DMS53 (cell line): ENCODE data around the gene ZDHHC8.

Source experiments
- DNase-seq: peaks from one replicate; lab custom pipeline; 2025; lab: John Stamatoyannopoulos, UW

ZDHHC8 gene

DNA sequence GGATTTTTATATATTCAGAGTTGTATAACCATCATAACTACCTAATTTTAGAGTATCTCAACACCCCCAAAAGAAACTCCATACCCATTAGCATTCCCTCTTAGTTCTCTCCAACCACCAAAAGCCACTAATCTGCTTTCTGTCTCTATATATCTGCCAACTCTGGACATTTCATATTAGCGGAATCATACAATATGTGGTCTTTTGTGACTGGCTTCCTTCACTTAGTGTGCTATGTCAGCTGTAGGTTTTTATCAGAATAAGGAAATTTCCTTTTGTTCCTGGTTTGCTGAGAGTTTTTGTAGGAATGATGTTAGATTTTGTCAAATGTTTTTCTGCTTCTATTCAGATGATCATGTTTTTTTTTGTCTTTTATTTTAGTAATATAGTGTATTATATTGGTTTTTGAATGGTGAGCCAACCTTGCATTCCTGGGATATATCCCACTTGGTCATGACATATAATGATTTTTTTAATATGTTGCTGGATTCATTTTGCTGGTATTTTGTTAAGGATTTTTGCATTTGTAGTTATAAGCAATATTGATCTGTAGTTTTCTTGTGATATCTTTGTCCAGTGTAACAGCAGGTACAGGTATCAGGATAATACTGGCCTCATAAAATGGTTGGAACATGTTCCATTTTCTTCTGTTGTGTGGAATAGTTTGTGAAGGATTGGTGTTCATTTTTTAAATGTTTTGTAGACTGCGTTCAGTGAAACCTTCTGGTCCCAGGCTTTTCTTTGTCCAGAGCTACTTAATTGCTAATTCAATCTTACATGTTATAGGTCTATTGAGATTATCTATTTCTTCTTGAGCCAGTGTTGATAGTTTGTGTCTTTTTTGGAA is 34.8 kb upstream of the ZDHHC8 start:
- DNase-seq: no peak

DNA sequence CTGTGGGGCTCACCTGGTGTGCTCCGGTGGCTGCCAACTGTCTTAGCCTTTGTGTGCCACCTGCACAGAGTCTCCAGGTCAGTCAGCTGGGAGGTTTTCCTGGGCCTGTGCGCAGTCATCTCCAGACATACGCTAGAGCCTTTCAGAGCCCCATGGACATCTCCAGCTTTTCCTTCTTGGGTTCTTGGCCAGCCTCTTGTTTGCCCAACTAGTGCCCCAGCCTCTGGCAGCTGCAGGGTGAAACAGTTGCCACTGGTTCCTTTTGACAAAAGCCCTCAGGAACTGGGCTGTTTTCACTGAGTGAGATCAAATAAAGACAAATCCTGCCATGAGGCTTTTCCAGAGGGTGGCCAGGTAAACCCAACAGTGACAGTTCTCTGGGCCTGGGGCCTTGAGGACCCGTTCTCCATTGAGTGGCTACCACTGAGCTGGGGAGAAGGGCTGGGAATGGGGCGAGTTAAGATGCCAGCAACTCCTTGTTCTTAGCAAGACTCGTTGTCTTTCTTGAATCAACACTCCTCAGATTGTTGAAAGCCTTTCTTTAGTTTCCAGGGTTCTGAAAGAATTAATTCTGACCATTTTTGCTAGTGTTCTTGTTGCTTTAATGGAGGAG is 32.4 kb upstream of the ZDHHC8 start:
- no peak for DNase-seq

DNA sequence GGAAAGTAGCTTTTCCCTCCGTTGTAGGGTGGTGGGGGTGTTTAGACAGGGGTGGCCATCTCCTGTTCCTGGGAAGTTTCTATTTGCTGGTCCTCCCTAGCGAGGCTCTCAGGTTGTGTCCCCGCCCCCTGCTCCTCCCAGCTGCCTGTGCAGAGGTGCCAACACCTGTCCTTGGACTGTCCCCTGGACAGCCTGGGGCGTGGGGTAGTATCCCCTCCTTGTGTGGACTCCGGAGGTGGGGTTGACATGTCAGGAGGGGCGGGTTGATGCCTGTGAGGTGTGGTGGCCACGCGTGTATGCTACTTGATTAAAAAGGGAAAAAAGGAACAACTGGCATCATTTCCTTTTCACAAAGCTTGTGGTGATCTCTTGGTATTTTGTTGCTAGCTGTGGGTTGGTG is 30.0 kb upstream of the ZDHHC8 start:
- no peak for DNase-seq

DNA sequence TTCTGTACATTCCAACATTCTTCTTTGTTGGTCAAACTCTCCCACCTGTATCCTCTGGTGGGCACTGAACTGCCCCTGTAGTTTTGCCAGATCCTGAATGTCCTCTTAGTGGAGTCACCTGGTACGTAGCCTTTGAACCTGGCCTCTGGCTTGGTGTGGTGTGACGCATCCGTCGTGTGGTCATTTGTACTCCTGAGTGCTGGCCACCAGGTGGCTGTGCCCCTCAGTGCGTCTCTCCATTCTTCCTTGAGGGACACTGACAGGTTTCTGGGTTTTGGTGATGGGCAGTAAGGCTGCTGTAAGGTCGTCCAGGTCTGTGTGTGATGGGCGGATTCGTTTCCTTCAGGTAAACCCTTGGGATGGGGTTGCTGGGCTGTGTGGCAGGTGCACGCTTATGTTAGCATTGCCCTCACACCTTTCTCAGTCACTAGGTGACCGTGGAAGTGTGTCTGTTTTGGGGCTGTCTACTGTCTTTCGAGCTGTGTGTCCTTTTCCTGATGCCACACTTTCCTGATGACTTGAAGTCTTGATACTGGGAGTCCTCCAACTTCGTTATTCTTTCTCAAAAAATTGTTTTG is 29.3 kb upstream of the ZDHHC8 start:
- no peak for DNase-seq

DNA sequence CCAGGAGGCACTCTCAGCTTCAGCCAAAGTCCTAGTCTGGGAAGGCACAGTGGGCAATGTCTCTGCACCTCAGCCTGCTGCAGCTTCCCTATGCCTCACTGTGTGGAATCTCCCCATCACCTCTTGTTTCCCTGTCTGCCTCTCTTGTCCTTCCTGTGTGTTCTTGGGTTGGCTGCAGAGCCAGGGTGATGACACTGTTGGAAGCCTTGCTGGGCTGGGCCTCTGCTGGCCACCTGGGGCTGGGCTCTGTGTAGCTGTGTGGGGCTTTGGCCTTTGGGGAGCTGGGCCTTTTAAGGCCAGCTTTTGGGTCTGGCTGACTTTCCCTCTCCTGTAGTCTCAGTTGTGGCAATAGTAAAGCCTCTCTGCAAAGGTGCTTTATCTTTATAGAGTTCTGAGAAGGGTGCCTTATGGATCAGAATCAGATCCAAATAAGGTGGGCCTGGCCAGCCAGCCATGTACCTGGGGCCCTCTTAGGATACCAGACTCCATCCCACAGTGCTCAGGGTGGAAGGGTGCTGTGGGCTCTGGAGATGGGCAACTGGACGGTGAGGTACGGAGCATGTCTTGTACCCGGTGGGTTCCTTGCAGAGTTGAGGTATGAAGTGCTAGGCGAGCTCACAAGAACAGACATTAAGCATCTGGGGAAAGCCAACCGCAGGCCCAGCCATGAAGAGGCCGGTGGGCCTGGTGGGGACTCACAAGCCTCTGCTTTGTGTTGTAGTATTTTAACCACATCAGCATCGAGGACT is 26.0 kb upstream of the ZDHHC8 start:
- DNase-seq: no peak

DNA sequence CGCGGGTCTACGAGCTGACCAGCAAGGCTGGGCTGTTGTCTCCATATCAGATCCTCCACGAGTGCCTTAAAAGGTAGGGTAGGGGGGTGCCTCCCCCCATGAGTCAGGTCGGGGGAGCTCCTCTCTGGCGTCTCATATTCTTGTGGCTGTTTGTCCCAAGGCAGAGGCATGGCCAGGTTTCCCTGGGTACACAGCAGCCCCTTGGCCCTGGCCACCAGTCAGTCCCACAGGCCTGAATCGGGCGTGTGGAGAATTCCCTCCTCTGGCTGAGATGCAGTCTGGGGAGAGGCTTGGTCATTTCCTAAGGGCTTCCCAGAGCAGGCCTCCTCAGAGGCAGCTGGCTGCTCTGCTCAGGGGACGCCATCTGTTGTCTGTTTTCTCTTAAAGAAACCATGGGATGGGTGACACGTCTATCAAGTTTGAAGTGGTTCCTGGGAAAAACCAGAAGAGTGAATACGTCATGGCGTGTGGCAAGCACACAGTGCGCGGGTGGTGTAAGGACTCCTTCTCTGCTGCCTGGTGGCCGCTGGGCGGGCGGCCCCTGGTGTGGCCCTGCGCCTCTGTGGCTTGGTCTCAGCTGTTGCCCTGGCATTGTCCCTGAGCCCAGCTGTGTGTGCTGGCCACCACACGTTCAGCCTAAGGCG is 25.3 kb upstream of the ZDHHC8 start:
- DNase-seq: peak; percentile 6

DNA sequence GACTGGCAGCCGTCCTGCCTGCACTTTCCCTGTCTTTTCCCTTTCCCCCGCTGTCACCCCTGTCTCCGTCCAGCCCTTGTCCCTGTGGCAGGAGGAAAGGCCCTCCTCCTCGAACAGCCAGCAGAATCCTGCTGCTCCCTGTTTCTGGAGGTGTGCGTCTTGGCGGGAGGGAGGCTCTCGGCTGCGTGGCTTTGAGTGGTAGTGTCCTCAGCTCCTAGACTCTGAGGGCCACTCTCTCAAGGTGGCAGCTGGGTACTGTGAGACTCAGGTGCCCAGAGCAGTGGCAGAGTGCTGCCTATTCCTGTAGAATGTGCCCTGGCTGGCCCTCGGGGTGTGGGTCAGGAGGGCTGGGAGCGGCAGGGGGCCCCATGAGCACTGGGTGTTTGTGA is 24.8 kb upstream of the ZDHHC8 start:
- DNase-seq: no peak

DNA sequence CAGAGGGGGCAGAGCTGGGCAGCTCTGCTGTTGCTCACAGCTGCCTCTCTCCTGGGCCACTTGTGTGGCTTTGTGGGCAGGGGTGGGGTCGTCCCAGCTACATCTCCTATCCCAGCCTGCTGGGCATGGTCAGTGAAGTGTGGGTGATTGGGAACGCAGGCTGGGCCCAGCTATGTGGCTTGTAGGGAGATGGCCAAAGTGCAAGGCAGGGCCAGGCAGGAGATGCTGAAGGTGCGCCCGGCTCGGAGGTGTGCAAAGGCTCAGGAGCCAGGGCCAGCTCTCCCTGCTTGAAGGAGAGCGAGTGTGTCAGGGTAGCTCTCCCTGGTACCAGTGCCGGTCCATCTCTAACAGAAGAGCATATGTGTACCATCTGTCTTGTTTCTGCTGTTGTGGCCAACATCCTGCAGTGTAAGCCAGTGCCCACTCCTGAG is 24.1 kb upstream of the ZDHHC8 start:
- DNase-seq: no peak

DNA sequence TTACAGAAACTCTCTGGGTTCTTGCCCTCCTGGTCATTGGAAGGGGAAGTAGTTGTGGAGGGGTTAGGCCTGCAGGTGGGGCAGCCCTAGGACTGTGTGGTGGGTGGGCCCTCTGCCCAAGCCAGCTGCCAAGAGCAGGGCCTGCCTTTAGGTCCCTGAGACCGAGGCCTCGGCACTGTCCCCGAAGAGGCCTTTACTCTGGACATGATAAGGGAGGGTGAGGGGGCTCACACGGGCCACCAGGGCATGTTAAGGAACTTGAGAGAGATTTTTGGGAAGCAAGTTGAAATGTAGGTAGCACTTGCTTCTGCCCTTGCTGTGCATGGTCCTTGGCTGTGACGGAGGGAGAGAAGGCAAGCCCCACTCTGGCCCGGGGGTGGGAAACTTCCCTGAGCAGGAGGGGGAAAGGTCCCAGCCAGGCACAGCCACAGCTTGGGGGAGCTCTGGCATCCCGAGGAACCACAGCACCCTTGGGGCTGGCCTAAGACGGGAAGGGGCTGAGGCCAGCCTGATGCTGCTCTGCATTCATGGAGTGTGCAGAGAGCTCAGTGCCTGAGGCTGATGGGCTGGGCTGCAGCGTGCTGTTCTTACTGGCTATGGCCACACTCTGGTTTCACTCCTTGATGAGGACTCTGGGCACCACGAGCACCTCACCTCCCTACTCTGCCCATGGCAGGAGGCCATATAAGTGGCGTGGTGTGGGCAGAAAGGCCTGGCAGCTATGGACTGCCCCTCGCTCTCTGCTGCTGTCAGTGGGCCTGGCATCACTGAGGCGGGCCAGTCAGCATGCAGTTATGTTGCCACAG is 23.4 kb upstream of the ZDHHC8 start:
- no peak for DNase-seq

DNA sequence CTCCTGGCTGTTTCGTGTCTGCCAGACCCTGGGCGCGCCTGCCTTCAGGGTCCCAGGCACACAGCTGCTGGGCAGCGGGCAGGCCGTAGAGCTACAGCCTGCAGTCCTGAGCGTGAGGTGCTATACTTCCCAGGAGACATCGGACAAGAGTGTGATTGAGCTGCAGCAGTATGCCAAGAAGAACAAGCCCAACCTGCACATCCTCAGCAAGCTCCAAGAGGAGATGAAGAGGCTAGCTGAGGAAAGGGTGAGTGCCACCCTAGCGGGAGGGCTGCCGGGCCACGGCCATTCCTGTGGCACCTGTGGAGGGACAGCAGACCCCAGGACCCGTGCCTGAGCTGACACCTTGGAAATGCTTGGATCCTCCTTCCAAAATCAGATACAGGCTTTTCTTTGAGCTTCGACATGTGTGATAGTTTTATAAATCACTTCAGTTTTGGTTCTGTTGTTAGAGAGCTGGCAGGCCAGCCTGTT is 22.8 kb upstream of the ZDHHC8 start:
- DNase-seq: no peak

DNA sequence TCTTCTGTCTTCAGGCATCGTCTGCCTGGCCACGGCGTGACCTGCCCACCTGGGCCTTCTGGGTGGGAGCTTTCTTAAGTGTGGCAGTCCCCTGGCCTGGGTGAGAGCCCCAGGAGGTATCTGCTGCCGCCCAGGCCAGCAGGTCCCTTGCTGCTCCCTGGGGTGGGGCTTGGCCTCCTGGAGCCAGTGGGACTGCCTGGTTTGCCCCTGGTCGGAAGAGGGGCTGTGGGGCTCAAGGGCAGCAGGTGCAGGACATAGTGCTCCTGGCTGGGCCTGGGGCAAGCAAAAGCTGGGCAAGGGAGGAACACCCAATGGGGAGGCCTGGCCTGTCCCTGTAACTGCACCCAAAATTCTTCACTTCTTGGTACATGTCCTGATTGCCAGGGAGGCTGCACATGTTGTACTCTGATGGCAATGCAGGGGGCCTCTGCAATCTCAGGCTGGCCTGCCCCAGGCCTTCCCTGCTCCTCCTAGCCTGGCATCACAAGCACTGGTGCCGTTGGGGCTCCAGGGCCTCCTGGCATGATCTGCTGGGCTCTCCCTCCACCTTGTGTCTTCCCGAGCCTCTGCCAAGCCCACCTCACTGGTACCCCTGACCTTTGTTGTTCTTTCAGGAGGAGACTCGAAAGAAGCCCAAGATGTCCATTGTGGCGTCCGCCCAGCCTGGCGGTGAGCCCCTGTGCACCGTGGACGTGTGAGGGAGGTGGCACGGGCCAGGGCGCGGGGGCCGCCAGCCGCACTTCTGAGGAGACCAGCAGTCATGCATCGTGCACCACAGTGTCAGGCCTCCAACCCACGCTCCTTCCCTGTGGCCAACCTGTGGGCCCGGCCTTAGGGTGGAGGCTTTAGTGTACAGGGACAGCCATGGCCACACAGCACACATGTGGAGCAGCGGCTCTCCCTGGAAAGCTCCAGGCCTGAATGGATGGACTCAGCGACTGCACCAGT is 21.9 kb upstream of the ZDHHC8 start:
- DNase-seq: no peak

DNA sequence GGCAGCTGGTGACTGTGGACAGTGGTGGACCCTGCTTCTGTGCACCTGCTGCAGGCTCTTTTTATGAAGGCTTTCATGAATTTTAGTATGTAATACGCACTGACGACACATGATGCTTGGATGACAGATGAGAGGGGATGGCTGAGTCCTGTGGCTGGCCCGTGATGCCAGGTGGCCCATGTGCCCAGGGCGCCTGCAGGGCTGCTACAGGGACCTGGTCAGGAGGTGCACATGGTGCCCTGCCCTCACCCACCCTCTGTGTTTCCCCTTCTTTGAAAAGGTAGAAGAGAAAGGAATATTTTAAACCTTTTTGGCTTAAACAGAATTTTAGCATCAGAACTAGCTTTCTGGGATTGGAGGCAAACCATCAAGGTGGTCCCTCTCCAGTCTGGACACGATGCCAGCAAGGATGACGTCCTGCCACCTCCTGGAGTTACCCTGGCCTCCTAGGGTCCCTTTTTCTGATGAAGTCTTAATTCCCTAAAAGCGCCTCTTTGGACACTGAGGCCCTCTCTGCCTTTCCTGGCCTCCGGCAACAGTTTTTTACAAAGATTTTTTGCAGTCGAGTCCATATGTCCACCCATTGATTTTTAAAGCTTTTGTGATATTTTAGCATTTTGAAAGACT is 21.1 kb upstream of the ZDHHC8 start:
- no peak for DNase-seq

DNA sequence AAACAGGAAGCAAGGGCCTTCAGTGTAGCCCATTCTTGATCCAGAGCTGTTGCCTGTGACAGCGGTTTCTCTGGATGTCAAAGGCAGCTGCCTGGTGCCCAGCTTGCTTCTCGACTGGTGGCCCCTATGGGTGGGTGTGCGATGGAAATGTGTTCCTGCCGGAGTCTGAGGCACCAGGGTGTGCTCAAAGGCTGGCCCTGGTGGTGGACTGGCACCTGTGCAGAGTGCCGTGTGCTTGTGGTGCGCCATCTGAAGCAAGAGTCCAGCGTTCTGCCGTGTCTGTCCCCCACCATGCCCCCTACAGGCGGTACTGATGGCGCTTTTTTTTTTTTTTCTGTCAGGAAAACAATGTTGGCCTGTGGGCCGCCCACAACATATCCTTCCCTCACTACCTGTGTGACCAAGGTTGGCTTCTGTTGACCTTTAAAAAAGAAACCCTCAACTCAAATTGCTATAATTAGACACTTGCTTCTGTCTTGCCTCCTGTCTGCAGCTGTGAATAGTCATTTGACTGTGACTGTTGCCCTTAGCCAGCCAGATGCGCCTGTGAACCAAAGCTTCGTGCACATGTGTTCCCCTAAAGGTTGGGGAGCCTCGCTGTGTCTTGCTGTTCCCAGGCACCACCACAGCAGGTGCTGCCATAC is 20.4 kb upstream of the ZDHHC8 start:
- DNase-seq: peak; percentile 54

DNA sequence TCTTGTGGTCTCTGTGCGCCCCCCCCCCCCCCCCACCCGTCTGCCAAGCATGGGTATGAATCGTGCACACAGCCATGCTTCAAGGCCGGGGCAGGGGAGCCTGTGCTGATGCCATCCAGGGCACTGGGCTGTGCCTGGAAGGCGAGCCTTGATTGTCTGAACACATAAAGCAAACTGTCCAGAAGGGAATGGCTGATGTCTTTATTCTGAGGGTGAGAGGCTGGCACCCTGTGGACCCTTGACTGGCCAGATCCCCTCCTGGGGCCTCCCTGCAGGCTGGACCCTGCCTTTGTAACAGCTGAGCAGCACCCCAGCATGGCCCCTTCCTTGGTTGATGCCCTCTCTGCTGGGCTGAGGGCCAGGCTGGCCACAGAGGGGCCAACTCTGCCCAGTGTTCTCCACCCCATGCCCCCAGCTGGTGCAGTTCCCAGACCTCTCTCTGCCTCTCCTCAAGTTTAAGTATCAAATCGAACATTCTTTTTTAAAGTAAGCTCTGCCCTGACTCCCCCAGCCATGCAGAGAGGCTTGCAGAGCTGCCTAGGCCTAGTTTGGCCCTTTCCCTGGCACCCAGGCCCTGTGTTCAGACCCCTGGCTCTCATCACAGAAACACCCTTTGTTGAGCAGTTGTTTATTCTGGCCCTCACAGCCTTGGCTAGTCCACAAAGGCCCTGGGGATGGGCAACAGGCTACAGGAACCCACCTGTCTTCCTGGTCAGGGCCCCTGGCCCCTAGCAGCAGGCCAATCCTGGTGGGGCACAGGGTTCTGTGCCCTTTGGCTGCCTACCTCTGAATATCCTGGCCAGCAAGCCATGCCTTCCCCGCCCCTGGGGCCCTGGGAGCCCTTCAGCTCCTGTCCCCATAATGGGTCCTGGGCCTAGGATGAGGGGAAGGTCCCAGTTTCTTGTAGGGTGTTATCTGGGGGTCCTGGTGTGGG is 19.6 kb upstream of the ZDHHC8 start:
- DNase-seq: no peak

DNA sequence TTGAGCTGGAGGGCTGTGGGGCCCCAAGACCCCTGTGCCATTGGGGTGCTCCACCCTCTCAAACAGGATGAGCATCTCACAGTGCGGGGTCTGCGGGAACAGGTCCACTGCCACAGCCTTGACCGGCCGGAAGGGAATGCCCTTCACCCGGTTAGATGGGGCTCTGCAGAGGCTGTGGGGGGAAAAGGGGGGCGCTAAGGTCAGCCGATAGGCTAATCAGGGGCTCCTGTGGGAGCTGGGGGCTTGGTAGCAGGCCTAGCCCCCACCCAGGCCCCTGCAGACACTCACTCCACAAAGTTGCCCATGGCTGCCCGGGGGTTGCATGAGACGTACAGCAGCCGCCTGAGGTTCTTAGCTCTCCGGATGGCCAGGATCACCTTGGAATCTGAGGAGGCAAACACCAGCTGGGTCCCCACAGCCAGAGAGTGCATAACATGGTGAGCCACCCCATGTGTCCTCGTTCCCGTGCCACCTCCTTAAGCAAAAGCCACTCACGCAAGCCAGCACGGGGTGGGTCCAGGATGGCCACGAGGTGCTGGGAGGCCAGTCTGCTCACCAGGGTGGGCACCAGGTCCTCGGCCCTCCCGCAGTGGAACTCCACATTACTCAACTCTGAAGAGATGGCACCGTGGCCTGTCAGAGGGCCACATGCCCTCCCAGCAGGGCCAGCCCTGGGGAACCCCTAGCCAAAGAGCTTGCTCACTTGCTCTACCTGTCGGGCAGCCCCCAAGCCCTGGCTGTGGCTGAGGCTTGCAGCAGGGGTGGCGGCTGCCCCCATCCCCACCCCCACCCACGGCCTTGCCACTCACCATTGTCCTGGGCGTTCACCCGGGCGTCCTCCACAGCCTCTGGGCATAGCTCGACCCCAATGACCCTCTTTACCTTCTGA is 18.7 kb upstream of the ZDHHC8 start:
- no peak for DNase-seq

DNA sequence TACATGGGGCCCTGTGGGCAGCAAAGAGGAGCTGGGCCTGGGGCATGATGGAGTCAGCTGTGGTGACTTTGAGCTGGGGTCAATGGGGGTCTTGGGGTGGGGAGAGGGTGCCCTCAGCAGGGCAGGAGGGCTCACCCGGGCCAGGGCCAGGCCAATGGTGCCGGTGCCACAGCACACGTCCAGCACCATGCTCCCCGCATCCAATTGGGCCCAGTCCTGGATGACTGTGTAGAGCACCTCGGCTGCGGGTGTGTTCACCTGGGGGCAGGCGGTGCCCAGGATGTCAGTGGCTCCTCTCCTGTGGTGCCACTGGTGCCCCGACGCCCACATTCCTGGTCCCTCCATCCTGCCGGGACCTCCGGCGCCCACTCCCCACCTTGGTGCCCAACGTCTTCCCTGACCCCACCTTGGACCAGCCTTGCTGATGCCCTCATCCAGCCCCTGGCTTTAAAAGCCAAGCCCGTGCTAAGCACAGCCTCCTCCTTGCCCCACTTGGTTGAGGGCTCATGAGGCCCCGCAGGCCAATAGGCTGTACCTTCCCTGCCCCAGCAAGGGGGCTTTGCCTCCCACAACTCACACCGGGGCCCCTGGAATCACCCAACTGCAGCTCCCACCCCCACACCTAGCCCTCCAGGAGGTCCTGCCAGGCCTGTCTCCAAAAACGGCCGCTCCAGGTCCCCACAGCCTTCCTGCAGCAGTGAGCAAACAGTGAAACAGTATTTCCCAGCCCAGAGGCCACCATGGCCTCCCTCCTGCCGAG is 17.9 kb upstream of the ZDHHC8 start:
- no peak for DNase-seq
